ENCODE results near the gene TTC16.
"Not testable (repeated sequence)": the region's sequence is repeated elsewhere in the genome, so short reads cannot be mapped to it uniquely, and the experiment has no call there.

The TTC16 gene

DNA sequence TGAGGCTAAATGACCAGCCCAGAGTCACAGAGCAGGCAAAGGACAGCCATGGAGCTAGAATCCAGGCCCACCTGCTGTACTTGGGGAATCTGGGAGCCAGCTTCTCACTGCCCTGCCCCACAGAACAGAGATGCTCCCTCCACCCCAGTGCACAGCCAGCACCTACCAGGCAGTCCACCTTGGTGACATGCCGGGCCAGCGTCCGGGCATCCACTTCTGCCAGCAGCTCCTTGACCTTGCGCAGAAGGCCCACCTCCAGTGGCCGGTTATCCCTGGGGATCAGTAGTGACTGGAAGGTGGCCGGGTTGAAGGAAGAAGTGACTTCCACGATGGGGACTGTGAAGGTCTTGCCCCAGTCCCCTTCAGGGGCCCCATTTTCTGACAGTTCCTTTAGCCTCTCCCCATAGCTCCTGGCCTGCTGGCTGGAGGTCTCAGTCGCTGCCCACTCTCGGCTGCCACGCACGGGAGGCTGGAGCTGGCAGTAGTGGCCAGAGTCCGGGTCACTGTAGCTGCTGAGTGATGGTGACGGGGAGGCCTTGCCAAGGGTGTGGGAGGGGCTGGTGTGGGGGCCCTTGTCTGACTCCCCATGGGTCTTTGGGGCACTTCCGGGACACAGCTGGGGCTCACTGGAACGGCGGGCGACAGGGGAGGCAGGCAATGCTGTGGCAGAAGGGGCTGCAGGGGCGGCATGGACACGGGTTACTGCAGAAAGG lies 28.7 kb downstream of the TTC16 start:
- no peak for DNase-seq

DNA sequence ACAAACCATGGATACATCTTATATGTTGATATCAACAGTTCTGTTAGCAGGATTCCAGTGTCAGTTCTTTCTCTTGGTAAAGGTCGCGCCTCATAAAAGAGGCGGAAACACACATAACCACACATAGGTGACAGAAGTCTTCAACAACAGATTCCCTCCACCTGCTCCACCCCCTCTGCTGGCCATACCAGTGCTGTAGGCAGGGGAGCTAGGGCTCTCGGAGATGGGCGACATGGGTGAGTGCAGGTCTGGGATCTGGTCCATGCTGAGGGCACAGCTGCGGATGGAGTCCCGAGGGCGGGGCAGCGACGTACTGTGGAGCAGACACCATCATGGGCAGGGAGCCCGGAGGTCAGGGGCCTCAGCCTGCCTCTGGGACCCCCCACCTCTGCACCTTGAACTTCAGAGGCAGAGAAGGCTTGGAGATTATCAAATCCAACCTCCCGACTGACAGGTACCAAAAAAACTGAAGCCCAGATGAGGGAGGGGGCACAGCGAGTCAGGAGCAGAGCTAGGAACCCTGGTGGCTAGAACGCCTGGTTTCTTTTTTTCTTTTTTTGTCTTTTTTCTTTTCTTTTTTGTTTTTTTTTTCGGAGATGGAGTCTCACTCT lies 31.2 kb downstream of the TTC16 start:
- no peak for DNase-seq

DNA sequence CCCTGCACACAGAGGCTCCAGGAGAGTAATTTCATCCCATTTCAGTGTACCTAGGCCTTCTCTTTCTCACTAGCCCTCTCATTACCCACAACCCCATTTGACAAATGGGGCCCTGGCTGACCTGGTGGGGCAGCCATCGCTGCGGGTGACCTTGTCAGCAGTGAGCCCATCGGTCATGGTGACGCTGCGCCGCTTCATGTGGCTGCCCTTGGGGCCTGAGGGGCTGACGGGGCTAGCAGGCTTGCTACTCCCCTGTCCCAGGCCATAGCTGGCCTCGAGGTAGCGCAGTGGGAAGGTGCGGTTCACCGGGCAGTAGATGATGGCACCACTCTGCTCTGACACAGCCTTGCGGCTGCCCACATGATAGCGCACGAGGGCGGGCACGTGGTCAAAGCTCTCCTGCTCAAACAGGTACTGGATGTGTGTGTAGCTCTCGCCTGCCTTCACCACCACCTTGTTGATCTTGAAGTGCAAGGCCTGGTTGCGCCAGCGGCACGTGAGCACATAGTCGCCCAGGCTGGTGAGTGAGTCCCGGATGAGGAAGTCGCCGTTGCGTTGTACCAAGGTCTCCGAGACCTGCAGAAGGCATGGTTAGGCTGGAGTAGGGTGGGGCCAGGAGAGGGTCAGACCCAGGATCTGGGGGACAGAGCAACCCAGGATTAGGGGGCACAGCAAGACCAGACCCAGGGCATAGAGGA lies 33.4 kb downstream of the TTC16 start:
- no peak for DNase-seq

DNA sequence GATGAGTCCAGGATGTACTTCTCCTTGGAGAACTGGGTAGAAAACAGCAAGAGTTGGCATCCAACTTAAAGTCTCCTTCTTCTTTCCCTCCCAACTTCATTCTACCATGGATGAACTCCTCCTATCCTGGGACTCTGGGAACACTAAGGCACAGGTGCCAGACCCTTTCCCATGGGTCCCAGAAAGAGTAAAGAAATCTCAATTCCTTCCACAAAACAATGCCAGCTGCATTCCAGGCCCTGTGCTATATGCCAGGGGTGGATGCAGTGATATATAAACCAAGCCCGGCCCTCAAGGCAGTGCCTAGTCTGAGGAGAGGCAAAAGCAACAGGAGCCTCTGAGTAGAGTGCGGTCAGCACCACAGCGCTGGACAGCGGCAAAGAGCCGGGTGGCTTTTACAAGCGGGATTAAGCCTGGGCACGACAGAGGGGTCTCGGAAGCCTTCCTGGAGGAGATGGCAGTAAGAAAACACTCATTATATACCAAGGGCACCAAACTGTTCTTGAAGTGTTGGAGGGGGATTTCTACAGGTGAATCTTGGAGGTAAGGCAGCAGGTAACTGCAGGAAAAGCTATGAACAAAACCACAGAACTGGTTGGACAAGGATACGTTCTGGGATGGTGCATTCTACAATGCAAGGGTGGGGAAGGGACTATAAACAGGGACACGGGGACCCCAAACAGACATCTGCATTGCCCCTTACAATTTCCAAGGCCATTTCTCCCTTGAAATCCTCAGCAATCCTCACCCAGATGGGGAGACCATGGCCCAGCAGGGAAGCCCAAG lies 35.6 kb downstream of the TTC16 start:
- no peak for DNase-seq

DNA sequence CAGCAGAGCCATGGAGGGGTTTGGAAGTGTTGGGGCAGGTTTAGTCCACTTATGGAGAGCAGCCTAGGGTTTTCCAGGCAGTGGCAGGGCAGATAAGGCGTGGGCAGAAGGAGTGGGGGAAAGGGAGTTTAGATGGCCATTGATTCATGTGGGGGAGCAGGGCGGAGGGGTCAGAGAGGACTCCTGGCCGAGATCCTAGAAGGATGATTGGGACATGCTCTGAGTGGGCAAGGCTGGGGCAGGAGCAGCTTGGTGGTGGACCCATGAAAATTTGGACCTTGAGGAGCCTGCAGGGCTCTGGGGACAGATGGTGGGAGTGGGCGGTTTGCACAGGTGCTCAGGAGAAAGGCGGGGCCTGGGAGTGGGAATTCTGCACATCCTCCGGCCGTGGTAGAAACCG lies 37.3 kb downstream of the TTC16 start:
- no peak for DNase-seq

DNA sequence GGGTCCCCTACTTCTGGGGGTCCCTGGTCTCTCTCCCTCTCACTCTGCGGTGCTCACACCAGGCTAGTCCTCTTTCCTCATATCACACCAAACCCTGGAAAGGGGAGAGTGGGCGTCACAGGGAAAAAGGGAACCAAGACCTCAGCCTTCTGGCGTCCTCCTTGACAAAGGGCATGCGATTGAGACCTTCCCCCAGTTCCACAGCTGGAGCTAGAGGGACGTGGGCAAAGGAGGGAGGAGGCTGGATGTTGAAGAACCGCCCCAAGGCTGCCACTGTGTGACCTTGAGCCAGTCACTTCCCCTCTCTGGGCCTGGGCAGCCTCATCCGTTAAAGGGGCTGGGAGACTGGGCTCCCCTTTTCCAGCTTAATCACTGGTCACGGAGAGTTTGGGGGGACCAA lies 37.7 kb downstream of the TTC16 start:
- DNase-seq: no peak

DNA sequence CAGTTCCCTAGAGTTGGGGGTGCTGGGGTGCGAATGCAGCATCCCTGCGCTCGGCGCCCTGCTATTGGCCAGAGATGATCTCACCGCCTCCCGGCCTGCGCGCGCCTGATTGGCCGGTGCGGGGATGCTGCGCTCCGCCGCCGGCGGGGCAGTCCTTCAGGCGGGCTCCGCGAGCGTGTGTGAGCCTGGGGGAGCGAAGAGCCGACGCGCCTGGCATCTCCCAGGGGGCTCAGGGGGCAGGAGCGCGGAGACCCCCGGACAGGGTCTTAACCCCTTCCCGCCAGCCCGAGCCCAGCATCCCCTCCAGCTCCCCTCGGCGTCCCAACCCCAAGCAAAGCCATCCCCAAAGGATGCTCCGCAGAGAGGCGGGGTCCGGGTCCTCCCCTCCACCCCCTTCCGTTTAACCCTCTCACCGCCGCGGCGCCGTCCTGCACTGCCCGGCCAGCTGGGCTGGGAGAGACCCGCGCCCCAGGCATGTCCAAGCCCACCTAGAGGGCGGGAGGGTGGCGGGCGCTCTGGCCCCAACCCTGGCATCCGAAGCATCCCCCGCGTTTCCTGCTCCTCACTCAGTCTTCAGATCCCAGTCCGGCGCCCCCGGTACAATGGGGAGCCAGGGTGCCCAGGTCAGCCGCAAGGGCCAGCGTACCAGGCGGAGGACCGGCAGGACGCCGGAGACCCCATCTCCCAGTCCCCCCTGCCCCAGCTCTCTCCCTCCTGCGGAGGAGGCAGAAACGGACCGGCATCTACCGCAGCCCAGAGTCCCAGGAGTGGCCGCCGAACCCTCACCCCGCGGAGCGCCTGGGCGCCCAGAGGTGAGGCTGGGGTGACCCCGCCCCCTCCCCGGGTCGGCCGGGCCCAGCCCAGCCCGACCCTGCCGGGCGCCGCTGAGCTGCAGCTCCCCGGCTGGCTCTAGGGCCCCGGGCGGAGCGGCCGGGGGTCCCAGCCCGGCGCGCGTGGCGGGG lies 38.5 kb downstream of the TTC16 start:
- DNase-seq: no peak

DNA sequence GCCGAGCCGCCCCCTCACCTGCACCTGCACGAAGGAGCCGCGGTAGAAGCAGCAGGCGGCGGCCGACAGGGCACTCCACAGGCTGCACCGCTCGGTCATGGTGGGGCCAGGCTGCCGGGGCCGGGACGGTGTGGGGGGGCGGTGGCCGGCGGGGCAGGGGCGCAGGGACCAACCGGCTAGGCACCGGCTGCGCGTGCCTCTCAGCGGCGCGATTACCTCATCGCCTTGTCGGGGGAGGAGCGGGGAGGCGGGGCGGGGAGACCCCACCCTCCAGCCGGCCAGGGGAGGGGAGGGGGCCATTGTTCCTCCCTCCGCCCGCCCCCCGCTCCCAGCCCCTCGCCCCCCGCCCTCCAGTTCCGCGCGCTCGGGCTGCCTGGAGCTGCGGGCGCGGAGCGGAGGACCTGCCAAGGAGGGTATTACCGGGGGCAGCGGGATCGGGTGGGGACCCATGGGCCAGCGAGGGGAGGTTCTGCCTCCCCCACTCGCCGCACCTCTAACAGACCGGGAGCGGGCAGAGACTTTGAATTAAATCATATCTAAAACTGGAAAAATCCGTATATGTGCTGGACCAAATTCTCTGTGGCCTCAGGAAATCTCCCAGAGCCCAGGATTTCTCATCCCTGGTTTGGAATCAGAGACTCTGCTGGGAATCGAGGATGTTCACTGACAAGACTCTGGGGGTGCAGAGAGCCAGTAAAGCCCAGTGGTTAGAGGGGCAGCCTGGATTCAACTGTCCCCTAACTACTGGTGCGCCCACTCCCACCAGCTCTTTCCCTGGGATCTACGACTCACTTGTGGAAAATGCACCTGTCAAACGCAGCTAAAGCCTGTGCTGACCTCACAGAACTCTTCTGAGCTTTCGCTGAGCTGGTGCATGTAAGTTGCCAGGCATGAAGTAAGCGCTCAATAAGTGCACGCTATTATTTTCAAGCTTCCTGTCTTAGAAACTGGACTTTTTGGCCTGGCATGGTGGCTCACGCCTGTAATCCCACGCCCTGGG lies 39.5 kb downstream of the TTC16 start:
- DNase-seq: no peak

DNA sequence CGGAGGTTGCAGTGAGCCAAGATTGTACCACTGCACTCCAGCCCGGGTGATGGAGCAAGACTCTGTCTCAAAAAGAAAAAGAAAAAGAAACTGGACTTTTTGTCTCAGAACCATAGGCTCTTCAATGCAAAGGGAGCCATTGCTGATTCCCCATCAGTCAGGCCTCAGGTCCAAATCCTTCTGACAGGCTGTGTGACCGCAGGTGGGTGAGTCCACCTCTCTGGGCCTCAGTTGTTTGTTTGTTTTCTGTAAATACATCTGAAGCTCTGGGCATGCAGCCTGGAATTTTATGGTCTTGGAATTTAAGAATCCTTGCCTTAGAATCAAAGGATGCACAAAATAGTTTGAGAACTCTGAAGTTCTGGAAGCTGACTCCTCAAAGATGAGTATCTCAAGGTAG lies 40.4 kb downstream of the TTC16 start:
- no peak for DNase-seq

DNA sequence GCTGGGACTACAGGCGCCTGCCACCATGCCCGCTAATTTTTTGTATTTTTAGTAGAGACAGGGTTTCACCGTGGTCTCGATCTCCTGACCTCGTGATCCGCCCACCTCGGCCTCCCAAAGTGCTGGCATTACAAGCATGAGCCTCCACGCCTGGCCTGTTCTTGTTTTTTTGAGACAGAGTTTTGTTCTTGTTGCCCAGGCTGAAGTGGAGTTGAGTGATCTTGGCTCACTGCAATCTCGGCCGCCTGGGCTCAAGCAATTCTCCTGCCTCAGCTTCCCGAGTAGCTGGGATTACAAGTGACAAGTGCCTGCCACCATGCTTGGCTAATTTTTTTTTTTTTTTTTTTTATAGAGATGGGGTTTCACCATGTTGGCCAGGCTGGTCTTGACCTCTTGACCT lies 40.9 kb downstream of the TTC16 start:
- DNase-seq: not testable (repeated sequence)

DNA sequence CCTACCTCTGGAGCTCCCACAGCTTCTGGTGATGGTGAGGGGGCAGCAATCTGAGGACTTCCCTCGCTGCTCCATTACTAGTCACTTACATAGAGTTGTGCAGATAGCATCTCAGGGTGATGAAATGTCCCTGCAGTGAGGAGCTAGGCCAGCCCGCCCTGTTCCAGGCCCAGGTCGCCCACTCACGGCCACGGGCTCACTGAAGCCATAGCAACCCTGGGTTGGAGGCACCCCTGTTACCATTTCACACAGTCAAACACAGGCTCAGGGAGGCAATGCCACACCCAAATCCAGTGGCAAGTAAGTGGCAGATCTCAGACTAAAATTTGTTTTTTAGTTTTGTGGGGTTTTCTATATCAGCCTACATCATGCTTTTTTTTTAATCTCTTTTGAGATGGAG lies 43.0 kb downstream of the TTC16 start:
- DNase-seq: no peak

DNA sequence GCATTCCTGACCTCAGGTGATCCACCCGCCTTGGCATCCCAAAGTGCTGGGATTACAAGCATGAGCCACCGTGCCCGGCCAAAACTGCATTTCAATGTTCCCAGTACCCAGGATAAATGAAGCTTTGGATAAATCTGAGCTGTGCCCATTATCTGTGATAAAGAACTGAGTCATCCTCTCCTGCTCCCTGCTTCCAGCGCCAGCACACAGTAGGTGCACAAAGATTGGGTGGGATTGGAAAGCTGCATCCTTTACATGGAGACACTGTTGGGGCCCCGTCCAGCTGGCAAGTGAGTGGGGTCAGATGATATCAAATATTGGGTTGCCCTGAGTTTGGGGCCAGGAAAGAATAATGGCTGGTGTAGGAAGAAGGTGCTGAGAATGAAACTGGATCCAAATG lies 45.2 kb downstream of the TTC16 start:
- DNase-seq: no peak

DNA sequence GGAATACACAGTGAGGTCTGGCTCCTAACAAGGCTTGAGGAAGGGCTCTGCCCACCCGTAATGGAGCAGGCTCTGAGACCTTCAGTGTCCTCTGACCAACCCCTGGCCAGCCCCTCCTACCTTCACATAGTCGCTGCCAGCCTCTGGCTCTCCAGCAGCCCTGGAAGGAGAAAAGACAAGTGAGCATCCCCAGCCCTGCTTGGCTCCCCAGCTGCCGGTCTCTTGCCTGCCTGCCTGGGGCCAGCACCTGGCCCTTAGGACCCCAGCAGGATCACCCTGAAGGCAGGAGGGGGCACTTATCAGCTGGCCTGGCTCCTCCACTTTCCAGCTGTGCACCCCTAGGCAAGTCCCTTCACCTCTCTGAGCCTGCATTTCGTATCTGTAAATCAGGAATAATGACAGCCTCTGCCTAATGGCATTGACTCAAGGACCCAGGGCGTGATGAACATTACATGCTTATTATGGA lies 45.6 kb downstream of the TTC16 start:
- DNase-seq: no peak

DNA sequence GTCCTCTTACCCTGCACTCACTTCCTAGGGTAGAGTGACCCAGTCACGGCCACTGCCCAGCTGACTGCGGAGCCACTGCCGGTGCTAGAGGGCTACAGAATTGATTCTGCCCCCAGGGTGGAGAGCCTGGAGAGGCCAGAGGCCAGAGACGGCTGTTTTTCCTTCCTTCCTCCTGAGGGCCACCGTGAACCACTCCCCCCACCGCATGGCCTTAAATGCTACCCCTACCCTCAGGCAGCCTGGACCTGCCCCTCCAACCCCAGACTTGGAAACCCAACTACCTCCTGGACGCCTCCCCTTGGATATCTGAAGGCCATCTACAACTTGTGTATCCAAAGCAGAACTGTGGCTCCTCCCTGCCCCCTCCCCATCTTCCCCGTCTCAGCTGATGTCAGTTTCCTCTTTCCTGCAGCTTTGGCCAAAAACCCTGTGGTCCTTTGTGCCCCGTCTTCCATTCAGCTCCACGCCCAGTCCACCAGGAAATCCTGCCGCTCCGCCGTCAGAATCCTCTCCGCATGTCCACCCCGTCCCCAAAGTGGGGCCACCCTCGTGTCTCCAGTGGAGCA lies 46.3 kb downstream of the TTC16 start:
- no peak for DNase-seq

DNA sequence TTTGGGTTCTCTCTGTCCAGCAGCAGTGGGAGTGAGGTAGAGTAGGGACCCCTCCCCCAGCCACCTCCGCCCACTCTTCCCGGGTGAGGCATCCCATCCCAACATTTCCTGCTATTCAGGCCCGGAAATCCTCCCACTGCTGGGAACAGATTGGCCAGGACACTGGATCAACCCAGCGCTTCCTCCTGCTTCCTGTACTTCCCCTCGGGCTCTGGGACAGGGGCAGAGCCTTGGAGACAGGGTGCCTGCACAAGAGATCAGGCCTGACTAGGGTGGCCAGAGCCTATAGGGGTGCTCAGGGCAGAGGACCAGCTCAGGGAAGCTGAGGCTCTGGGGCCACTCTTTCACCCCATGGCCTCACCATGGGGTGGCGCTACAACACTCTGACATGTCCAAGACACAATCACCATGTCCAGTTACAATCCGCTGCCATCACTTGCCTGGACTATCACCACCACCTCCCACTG lies 48.1 kb downstream of the TTC16 start:
- peak; percentile 17 for DNase-seq

DNA sequence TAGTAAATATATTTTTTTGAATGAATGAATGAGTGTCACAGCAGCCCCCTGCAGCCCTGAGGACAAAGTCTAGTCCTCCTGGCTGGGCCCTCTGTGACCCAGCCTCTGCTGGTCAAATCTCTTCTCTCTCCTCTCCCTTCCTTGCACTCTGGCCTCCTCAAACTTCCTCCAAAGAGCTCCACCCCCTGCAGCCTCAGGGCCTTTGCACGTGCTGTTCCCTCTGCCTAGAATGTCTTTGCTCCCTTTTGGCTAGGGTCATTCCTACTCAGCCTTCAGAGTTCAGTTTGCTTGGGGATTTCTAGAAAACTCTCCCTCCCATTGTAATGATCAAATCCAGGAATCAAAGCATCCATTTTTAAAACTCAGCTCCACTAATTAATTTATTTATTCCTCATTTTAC lies 49.5 kb downstream of the TTC16 start:
- no peak for DNase-seq

DNA sequence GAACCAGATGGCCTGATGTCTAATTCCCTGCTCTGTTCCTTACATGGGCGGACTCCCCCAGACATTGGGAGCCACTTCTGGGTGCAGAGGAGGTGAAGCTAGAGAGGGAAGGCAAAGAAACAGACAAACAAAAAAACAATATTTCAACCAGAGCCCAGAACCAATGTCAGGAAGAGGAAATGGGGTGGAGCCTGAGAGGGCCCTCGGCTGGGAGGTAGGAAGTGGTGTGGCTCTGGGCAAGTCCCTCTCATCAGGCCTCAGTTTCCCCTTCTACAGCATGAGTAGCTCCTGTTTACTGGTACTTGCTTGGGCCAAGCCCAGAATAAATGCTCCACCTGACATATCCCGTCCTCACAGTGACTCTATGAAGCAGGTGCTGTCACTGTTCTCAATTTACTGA lies 51.5 kb downstream of the TTC16 start:
- DNase-seq: no peak

DNA sequence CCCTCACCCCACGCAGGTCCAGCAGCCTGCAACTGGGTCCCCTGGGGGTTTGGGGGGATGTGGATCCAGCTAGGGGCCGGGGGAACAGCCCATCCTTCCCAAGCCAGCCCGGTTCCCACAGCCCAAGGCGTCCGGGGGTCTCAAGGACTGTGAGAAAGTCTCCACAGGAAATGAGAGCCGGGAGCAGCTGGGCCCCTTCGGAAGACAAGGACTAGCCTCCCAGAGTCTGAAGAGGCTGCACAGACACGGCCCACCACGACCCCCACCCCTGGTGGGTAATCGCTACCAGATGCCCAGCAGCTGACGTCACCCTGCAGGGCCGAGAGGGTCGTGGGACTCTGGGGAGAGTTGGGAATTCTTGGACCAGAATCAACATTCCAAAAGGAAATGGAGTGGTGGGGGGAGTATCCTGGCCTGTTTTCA lies 52.0 kb downstream of the TTC16 start:
- DNase-seq: peak; percentile 72

DNA sequence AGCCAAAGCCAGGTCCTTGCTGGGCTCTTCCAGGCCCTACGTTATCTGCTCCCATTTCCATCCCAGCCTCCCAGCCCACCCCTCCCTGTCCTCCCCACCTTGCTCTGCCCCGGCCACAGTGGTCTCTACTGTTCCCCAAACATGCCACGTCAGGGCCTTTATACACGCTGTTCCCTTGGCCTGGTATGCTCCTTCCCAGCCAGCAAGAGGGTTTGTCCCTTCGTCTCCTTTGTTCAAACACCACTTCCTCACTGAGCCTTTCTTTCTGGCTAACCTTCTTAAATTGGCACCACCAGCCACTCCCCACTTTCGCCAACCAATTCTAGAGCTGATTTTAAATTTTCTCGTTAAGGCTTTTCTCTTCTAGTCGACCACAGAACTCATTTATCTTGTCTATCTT lies 52.8 kb downstream of the TTC16 start:
- DNase-seq: no peak

DNA sequence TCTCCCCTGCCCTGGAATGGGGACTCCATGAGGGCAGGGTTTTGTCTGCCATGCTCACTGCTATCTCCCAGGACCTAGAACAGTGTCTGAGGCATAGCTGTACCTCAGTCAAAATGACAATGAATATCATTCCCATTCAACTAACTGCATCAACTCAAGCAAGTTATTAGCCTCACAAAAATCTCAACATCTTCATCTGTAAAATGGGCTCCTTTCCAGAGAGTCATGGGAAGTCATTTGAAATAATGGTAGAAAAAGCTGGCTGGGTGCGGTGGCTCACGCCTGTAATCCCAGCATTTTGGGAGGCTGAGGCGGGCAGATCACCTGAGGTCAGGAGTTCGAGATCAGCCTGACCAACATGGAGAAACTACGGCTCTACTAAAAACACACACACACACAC lies 53.2 kb downstream of the TTC16 start:
- no peak for DNase-seq

Data from fibroblast of skin of right biceps (primary cell).